GM12865 (cell line): ENCODE results near the gene CDC42BPB.
"Not testable (repeated sequence)": the region's sequence is repeated elsewhere in the genome, so short reads cannot be mapped to it uniquely, and the experiment has no call there.

ENCODE experiments used
- DNase-seq: peaks from one replicate; pipeline ENCODE4 v3.0.0; 2010; ENCODE audit warnings: low read depth
- H3K4me3 ChIP-seq: 2 replicates; pipeline ENCODE4 v1.5.1; 2011; ENCODE audit warnings: mild to moderate bottlenecking, low read depth, low read length, control low read depth
- TF ChIP-seq, protein P1 (sequence below): IDR thresholded peaks from 2 replicates; pipeline ENCODE4 v1.5.1; 2011; ENCODE audit warnings: low read length, control low read depth, low read depth, inconsistent platforms; ENCODE audit not compliant: insufficient read depth; ENCODE audit errors: missing control alignments

Gene CDC42BPB

DNA sequence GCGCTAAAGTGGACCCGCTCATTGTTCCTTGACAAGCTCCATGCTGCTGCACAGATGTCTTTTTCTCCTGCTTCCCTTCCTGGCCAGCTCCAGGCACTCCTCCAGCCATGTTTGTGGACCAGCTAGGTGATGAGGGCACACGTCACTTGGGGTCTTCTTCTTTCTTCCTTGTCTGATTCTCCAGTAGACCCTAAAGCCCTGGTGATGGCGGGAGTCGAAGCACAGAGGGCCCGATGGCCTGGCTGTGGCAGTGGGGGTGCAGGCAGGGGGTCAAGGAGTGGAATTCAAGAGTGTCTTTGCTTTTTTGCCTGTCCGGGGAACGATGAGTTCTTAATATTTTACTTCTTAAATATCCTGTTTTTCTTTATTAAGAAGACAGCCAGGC, 157.8 kb downstream of the CDC42BPB start:
- DNase-seq, result no peak
- no peak overlapping the region for H3K4me3 ChIP-seq
- TF ChIP-seq, protein P1, sequence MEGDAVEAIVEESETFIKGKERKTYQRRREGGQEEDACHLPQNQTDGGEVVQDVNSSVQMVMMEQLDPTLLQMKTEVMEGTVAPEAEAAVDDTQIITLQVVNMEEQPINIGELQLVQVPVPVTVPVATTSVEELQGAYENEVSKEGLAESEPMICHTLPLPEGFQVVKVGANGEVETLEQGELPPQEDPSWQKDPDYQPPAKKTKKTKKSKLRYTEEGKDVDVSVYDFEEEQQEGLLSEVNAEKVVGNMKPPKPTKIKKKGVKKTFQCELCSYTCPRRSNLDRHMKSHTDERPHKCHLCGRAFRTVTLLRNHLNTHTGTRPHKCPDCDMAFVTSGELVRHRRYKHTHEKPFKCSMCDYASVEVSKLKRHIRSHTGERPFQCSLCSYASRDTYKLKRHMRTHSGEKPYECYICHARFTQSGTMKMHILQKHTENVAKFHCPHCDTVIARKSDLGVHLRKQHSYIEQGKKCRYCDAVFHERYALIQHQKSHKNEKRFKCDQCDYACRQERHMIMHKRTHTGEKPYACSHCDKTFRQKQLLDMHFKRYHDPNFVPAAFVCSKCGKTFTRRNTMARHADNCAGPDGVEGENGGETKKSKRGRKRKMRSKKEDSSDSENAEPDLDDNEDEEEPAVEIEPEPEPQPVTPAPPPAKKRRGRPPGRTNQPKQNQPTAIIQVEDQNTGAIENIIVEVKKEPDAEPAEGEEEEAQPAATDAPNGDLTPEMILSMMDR, result no peak

DNA sequence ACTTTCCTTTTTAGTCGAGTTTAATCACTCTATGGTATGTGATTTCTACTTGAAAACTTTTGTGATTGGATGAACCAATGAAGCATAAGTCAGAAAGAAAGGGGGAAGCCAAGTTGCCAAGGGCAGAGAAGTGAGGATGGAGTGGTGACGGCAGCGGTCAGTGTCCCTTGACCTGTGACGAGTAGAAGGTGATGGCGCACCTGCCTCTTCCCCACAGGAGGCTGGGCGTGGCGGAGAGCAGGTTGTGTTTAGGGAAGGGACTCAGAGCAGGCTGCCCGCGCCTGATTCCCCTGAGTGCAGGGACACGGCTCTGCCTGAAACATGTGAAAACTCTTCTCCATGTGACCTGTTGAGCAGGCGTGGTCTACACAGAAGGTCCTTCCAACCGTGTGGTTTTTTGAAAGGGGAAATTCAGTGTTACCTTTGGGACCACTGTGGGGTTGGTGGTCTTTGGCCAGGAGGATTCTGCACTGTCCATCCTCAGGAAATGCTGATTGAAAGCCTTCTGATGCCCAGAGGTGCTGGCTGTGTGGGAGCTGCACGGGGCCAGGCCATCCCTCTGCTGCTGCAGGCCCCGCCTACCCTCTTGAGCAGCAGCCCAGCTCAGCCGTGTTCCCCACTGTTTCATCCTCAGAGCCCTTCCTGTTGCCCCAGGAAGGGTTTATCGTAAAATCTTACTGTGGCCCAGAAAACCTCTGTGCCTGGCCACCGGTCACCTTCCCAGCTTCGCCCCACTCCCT, 158.4 kb downstream of the CDC42BPB start:
- H3K4me3 ChIP-seq, result no peak overlapping the region
- TF ChIP-seq, protein P1, result no peak
- no peak for DNase-seq

DNA sequence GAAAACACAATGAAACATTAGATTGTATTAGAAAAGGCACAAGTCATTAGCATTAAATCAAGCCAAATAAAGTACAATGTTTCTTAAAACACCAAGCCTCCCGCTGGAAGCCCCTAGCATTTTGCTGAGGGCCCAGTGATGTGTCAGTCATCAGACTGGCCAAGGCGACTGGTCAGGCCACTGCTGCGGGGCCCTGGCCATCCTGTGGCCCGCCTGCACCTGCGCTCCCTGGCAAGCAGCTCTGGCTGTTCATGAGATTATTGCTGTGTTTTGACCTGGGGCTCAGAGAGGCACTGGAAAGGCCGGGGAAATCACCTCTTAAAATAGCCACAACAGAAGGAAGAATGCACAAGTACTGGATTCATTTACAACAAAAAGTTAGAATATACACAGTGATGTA, 159.1 kb downstream of the CDC42BPB start:
- no peak for DNase-seq
- H3K4me3 ChIP-seq, result no peak overlapping the region
- TF ChIP-seq, protein P1, result no peak

DNA sequence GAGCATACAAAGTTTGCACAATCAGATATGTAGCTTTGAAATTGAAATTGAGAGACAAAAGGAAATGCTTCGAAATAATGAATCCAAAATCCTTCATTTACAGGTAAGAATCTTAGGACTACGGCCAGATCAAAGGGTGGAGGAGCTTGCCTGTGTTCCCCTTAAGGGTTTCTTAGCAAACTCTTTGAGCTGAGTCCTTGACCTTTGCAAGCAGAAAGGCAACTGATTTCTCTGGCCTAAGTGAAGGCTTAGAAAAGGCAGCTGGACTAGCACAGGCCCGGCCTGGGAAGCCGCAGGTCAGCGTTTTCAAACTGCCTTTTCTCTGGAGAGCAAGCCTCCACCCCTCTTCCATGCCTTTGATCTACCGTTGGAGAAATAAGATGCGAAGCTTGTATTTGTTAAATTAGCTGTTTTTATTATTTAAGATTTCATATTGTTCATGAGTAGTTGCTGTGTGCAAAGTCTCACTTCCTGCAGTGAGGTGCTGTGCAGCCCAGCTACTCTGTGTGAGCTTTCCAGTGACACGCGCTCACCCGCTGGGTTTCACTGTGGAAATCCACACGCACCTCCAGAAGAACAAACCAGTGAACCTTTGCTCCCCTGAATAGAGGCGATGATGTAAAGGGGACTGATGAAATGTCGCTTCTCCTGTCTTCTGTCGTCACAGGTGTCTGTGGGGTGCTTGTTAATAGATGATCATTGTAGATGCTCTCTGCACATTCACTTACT, 159.9 kb downstream of the CDC42BPB start:
- TF ChIP-seq, protein P1, result no peak
- DNase-seq, result no peak
- no peak overlapping the region for H3K4me3 ChIP-seq

DNA sequence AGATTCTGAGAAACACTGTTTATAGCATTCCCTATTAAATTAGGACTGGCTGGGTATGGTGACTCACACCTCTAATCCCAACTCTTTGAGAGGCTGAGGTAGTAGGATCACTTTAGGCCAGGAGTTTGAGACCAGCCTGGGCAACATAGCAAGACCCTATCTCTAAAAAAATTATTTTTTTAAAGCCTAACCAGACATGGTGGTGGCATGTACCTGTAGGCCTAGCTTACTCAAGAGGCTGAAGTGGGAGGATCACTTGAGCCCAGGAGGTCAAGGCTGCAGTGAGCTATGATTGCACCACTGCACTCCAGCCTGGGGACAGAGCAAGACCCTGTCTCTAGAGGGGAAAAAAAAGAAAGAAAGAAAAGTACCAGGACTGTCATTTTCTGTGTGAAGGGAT, 160.6 kb downstream of the CDC42BPB start:
- DNase-seq, H3K4me3 ChIP-seq: not testable (repeated sequence)

DNA sequence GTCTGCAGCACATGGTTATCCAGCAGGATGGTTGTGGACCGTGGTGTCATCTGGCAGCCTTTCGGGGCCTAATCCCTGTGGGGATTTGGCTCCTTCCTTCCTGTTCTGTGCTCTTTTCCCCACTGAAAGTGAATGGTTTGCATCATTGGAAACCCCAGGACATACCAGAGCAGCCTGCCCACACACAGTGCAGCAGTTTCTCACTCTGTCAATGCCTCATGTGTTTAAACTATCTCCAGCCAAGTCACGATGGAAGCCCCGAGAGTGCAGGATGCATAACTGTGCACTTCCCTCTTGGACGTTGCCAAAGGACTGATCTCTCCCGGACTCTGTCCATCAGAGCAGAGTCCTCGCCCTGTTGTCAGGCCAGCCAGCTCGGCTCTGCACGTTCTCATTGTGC, 163.9 kb downstream of the CDC42BPB start:
- DNase-seq, result no peak
- no peak overlapping the region for H3K4me3 ChIP-seq
- TF ChIP-seq, protein P1, result no peak

DNA sequence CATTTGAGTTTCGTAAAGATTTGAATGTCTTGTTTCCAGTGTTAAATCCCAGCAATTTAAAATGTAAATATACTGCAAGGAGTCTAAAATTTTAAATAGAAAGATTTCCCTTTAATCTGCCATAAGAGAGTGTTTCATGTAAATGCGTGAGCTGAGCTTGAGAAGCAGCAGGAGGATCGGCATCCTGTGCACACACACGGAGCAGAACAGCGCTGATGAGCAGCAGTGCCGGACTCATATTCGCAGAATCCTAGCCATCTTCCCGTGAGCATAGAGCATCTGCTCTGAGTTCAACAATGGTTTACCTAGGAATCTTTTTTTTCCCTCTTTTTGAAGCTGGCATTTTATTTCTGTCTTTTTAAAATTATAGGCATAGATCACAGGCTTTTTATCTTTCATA, 164.7 kb downstream of the CDC42BPB start:
- DNase-seq, result no peak
- TF ChIP-seq, protein P1, result no peak
- no peak overlapping the region for H3K4me3 ChIP-seq
